Measurements from ENCODE around the gene FGF12.

The FGF12 gene

GRCh38 chr3:192435241-192435640 lies 292.1 kb downstream of the FGF12 start:
- Histone ChIP-seq H3K36me3 (ENCODE audit: low read length) (no peaks in the 10 kb centered on the region), H3K4me3 (ENCODE audit: insufficient read depth, low read length, poor library complexity, severe bottlenecking) (no peak overlapping the region), H3K9me2 (replicated peaks; ENCODE audit: insufficient read depth, low read length) (no peaks in the 10 kb centered on the region), H3K79me2 (ENCODE audit: insufficient read depth, low read length) (no peaks in the 10 kb centered on the region), H4K20me1 (ENCODE audit: low read depth, low read length) (no peaks in the 10 kb centered on the region), H3K27me3 (ENCODE audit: low read length) (no peaks in the 10 kb centered on the region), H2AFZ (ENCODE audit: low read depth, low read length, severe bottlenecking) (no peak overlapping the region), H3K4me2 (ENCODE audit: low read depth, low read length, poor library complexity, severe bottlenecking) (no peak overlapping the region), H3K9me3 (ENCODE audit: insufficient read depth, low read length) (no peaks in the 10 kb centered on the region), H3K9ac (ENCODE audit: low read length) (no peak overlapping the region), H3K27ac (ENCODE audit: low read depth, low read length) (no peak overlapping the region), H3F3A (ENCODE audit: insufficient read depth) (no peaks in the 10 kb centered on the region)
- TF ChIP-seq EZH2phosphoT487 (conservative IDR thresholded peaks at IDR 0.05; ENCODE audit: low read length) (no peak), CTCF (IDR thresholded peaks at IDR 0.05; ENCODE audit: insufficient read depth, low read length, poor library complexity, severe bottlenecking) (no peak)

- Histone ChIP-seq H3K9me2 (replicated peaks; ENCODE audit: insufficient read depth, low read length) (no peaks in the 10 kb centered on the region), H3F3A (ENCODE audit: insufficient read depth) (no peaks in the 10 kb centered on the region), H3K9ac (ENCODE audit: low read length) (no peak overlapping the region), H3K27ac (ENCODE audit: low read depth, low read length) (no peak overlapping the region), H3K4me2 (ENCODE audit: low read depth, low read length, poor library complexity, severe bottlenecking) (no peak overlapping the region), H3K79me2 (ENCODE audit: insufficient read depth, low read length) (no peaks in the 10 kb centered on the region), H3K4me3 (ENCODE audit: insufficient read depth, low read length, poor library complexity, severe bottlenecking) (no peak overlapping the region), H4K20me1 (ENCODE audit: low read depth, low read length) (no peaks in the 10 kb centered on the region), H3K27me3 (ENCODE audit: low read length) (no peaks in the 10 kb centered on the region), H3K9me3 (ENCODE audit: insufficient read depth, low read length) (no peaks in the 10 kb centered on the region), H3K36me3 (ENCODE audit: low read length) (no peaks in the 10 kb centered on the region), H2AFZ (ENCODE audit: low read depth, low read length, severe bottlenecking) (no peak overlapping the region)
- no peak for TF ChIP-seq EZH2phosphoT487 (conservative IDR thresholded peaks at IDR 0.05; ENCODE audit: low read length)
- TF ChIP-seq CTCF (IDR thresholded peaks at IDR 0.05; ENCODE audit: insufficient read depth, low read length, poor library complexity, severe bottlenecking), result no peak
These were observed 293.2 kb downstream of the FGF12 start for GRCh38 chr3:192434186-192434585.

- no peaks in the 10 kb centered on the region for H4K20me1 ChIP-seq (ENCODE audit: low read depth, low read length)
- no peak overlapping the region for H3K4me2 ChIP-seq (ENCODE audit: low read depth, low read length, poor library complexity, severe bottlenecking)
- H3K9me2 ChIP-seq (replicated peaks; ENCODE audit: insufficient read depth, low read length), result no peaks in the 10 kb centered on the region
- TF ChIP-seq CTCF (IDR thresholded peaks at IDR 0.05; ENCODE audit: insufficient read depth, low read length, poor library complexity, severe bottlenecking) (no peak), EZH2phosphoT487 (conservative IDR thresholded peaks at IDR 0.05; ENCODE audit: low read length) (no peak)
- no peak overlapping the region for H3K27ac ChIP-seq (ENCODE audit: low read depth, low read length)
- H3K9ac ChIP-seq (ENCODE audit: low read length), result no peak overlapping the region
- H3K4me3 ChIP-seq (ENCODE audit: insufficient read depth, low read length, poor library complexity, severe bottlenecking), result no peak overlapping the region
- H3K79me2 ChIP-seq (ENCODE audit: insufficient read depth, low read length), result no peaks in the 10 kb centered on the region
- H2AFZ ChIP-seq (ENCODE audit: low read depth, low read length, severe bottlenecking), result no peak overlapping the region
- no peaks in the 10 kb centered on the region for H3K36me3 ChIP-seq (ENCODE audit: low read length)
- H3K9me3 ChIP-seq (ENCODE audit: insufficient read depth, low read length), result no peaks in the 10 kb centered on the region
- H3K27me3 ChIP-seq (ENCODE audit: low read length), result no peaks in the 10 kb centered on the region
- H3F3A ChIP-seq (ENCODE audit: insufficient read depth), result no peaks in the 10 kb centered on the region
These were observed 293.6 kb downstream of the FGF12 start for GRCh38 chr3:192433704-192434103.

- Histone ChIP-seq H3K27me3 (ENCODE audit: low read length) (no peaks in the 10 kb centered on the region), H3K79me2 (ENCODE audit: insufficient read depth, low read length) (no peaks in the 10 kb centered on the region), H4K20me1 (ENCODE audit: low read depth, low read length) (no peaks in the 10 kb centered on the region), H3K27ac (ENCODE audit: low read depth, low read length) (no peak overlapping the region), H3K9me3 (ENCODE audit: insufficient read depth, low read length) (no peaks in the 10 kb centered on the region), H3K4me2 (ENCODE audit: low read depth, low read length, poor library complexity, severe bottlenecking) (no peak overlapping the region), H3K9ac (ENCODE audit: low read length) (no peak overlapping the region), H2AFZ (ENCODE audit: low read depth, low read length, severe bottlenecking) (peak overlapping the region; percentile 15), H3K4me3 (ENCODE audit: insufficient read depth, low read length, poor library complexity, severe bottlenecking) (no peak overlapping the region), H3K9me2 (replicated peaks; ENCODE audit: insufficient read depth, low read length) (no peaks in the 10 kb centered on the region), H3F3A (ENCODE audit: insufficient read depth) (no peaks in the 10 kb centered on the region), H3K36me3 (ENCODE audit: low read length) (no peaks in the 10 kb centered on the region)
- TF ChIP-seq CTCF (IDR thresholded peaks at IDR 0.05; ENCODE audit: insufficient read depth, low read length, poor library complexity, severe bottlenecking), result peak; percentile 33
- no peak for TF ChIP-seq EZH2phosphoT487 (conservative IDR thresholded peaks at IDR 0.05; ENCODE audit: low read length)
These were observed 304.4 kb downstream of the FGF12 start for GRCh38 chr3:192422997-192423342.

Data from SU-DHL-6 (cell line).